GM12864 (cell line): ENCODE data around the gene PLAC9.
"Not testable (repeated sequence)": the region's sequence is repeated elsewhere in the genome, so short reads cannot be mapped to it uniquely, and the experiment has no call there.

ENCODE experiments used
- DNase-seq: peaks from one replicate; pipeline ENCODE4 v3.0.0-alpha.2; 2011; ENCODE audit warnings: low read depth
- H3K4me3 ChIP-seq: 2 replicates; pipeline ENCODE4 v1.5.1; 2011; ENCODE audit warnings: mild to moderate bottlenecking, low read depth, low read length, control low read depth
- TF ChIP-seq, protein P1 (sequence below): IDR thresholded peaks from 2 replicates; pipeline ENCODE4 v1.5.1; 2011; ENCODE audit warnings: low read depth, mild to moderate bottlenecking, moderate library complexity, low read length, control low read depth, inconsistent platforms; ENCODE audit errors: missing control alignments

PLAC9 gene

GRCh38 chr10:80126876-80127275 lies 5.7 kb upstream of the PLAC9 start:
- no peak overlapping the region for H3K4me3 ChIP-seq
- TF ChIP-seq, protein P1, sequence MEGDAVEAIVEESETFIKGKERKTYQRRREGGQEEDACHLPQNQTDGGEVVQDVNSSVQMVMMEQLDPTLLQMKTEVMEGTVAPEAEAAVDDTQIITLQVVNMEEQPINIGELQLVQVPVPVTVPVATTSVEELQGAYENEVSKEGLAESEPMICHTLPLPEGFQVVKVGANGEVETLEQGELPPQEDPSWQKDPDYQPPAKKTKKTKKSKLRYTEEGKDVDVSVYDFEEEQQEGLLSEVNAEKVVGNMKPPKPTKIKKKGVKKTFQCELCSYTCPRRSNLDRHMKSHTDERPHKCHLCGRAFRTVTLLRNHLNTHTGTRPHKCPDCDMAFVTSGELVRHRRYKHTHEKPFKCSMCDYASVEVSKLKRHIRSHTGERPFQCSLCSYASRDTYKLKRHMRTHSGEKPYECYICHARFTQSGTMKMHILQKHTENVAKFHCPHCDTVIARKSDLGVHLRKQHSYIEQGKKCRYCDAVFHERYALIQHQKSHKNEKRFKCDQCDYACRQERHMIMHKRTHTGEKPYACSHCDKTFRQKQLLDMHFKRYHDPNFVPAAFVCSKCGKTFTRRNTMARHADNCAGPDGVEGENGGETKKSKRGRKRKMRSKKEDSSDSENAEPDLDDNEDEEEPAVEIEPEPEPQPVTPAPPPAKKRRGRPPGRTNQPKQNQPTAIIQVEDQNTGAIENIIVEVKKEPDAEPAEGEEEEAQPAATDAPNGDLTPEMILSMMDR = no peak
- no peak for DNase-seq

DNA sequence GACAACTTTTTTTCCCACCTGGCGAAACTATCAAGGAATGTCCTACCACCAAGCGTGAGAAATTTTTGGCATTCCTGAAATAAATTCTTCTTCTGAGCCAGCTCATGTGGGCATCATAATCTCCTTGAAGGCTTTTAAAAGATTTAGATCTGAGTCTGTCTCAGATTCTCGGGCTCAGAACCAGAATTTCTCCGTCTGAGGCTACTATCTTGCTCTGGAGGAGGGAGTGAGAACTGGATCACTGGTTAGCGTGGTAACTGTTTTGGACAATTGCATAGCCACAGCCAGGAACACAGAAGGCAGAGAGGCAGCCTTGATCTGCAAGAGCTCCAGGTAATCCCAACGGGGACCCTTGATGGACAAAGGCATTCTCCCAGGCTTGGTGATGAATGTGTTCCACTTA lies 1.0 kb upstream of the PLAC9 start:
- DNase-seq = no peak
- TF ChIP-seq, protein P1 = no peak
- H3K4me3 ChIP-seq = no peak overlapping the region

- TF ChIP-seq, protein P1 = no peak
- DNase-seq = no peak
- H3K4me3 ChIP-seq = no peak overlapping the region
Measured at GRCh38 chr10:80133206-80133605, 676 bp downstream of the PLAC9 start.

DNA sequence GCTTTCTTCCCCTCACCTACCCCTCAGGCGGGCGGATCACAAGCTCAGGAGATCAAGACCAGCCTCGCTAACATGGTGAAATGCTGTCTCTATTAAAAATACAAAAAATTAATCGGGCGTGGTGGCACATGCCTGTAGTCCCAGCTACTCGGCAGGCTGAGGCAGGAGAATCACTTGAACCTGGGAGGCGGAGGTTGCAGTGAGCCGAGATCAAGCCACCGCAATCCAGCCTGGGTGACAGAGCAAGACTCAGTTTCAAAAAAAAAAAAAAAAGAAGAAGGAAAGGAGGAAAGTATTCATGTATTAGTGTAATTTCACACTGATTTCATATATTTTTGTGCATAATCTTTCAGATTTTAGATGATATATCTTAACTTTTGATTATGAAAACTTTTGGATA lies 1.2 kb downstream of the PLAC9 start:
- not testable (repeated sequence) for H3K4me3 ChIP-seq, DNase-seq

DNA sequence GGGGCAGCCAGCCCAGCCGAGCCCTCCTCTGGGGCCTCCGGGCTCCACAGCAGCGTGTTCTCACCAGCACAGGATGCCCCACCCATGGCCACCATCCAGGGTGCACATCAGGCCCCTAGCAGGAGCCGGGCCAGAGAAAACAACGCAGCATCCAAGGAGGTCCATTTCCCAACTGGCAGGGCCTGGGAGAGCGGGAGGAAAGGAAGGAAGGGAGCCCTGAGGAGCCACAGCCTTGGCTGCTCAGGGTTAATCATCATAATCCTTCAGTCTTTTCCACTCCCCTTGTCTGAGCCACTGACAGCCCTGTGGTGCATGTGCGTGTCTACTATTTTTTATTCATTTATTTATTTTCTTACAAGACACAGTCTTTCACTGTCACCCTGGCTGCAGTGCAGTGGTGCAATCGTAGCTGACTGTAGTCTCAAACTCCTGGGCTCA lies 3.6 kb downstream of the PLAC9 start:
- H3K4me3 ChIP-seq = no peak overlapping the region
- TF ChIP-seq, protein P1 = no peak
- DNase-seq = no peak

DNA sequence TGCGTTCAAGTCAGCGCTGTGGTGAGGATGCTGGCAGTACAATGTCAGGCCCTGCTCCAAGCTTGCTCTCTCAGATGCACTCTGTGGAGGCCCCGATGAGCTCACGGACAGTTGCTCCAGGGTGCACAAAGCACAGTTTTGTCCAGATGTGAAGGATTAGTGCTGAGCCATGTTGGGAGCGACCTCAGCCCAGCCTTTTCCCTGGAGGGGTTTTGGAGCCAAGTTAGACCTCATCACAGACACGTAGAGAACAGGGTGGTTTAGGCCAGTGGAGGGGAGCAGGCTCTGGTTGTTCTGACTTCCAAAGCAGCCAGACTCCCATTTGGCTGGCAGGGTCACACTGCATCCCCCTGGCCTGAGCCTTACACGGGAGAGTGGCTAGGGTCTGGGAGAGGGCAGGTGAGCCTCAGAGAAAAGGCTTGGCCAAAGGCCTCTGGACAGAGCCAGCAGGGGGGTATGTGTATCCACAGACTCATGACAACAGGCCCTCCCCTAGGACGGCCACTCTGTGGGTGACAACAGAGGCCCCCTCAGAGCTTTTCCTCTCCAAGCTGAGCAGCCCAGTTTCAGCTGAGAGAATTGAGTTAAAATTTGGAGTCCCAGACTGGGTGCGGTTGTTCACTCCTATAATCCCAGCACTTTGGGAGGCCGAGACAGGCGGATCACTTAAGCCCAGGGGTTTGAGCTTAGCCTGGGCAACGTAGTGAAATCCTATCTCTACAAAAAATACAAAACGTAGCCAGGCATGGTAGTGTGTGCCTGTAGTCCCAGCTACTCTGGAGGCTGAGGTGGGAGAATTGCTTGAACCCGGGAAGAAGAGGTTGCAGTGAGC lies 4.7 kb downstream of the PLAC9 start:
- DNase-seq = no peak
- no peak overlapping the region for H3K4me3 ChIP-seq

GRCh38 chr10:80137920-80138319 lies 5.4 kb downstream of the PLAC9 start:
- no peak overlapping the region for H3K4me3 ChIP-seq
- TF ChIP-seq, protein P1 = no peak
- DNase-seq = no peak

More for the DNA sequence above, 4.7 kb downstream of the PLAC9 start:
- TF ChIP-seq, protein P1 = no peak
